Duodenal mucosa (tissue), 2 donors: ENCODE results near the gene SAMD14.
A peak's percentile ranks its signal among the peaks of the same experiment; 100 is the strongest.

Experiments
- H3K27ac ChIP-seq: one replicate; pipeline ENCODE4 v1.7.0; 2013; ENCODE audit warnings: low read depth, low read length
- H3K27me3 ChIP-seq, 2 donors: one replicate each; pipeline ENCODE4 v1.7.0; 2013; ENCODE audit warnings: low read length in 2 of 2, control low read depth in 1 of 2; ENCODE audit not compliant: insufficient read depth in 2 of 2, control insufficient read depth in 1 of 2
- H3K36me3 ChIP-seq, 2 donors: one replicate each; pipeline ENCODE4 v1.7.0; 2013; ENCODE audit warnings: low read length in 2 of 2, control low read depth in 1 of 2; ENCODE audit not compliant: insufficient read depth in 2 of 2, control insufficient read depth in 1 of 2
- H3K4me1 ChIP-seq, 2 donors: one replicate each; pipeline ENCODE4 v1.7.0; 2013; ENCODE audit warnings: low read length in 2 of 2, control low read depth in 1 of 2; ENCODE audit not compliant: insufficient read depth in 2 of 2, control insufficient read depth in 1 of 2
- H3K4me3 ChIP-seq, 2 donors: one replicate each; pipeline ENCODE4 v1.7.0; 2013; ENCODE audit warnings: low read length in 2 of 2, low read depth in 1 of 2
- H3K9ac ChIP-seq, 2 donors: one replicate each; pipeline ENCODE4 v1.7.0; 2013; ENCODE audit warnings: low read length in 2 of 2, low read depth in 1 of 2
- H3K9me3 ChIP-seq, 2 donors: one replicate each; pipeline ENCODE4 v1.7.0; 2013; ENCODE audit warnings: low read length in 2 of 2, control low read depth in 1 of 2; ENCODE audit not compliant: control insufficient read depth in 1 of 2

Gene SAMD14

DNA sequence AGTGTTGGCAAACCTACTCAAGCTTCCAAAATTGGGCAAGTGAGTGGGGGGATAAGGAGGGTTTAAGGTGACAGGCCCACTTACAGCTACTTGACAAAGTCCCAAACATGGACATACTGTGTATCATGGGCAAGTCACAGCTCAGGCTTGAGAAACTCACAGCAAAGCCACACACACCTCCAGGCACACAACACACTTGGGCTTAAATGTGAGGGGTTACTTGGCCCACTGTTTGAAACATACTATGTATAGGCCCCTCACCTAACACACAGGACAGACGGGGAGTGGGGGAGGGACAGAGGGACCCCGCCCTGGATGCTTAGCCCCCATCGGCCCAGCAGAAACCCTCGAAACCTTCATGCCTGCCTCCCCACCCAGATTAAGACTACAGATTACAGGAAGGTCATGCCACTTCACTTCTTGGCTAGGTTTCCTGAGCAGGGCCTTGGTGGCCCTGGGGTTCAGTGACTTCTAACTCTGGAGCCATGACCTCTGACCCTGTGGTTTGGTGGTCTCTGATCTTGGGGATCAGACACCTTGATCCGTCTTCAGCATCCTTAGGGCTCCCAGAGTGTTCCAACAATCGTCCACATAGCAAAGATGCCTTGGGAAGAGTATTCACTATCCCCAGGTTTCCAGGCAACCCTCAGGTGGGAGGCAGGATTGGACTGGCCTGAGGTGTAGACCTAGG, 2.3 kb upstream of the SAMD14 start:
- Histone ChIP-seq H3K9me3 (no peaks in the 10 kb centered on the region), H3K27ac (no peak overlapping the region)

DNA sequence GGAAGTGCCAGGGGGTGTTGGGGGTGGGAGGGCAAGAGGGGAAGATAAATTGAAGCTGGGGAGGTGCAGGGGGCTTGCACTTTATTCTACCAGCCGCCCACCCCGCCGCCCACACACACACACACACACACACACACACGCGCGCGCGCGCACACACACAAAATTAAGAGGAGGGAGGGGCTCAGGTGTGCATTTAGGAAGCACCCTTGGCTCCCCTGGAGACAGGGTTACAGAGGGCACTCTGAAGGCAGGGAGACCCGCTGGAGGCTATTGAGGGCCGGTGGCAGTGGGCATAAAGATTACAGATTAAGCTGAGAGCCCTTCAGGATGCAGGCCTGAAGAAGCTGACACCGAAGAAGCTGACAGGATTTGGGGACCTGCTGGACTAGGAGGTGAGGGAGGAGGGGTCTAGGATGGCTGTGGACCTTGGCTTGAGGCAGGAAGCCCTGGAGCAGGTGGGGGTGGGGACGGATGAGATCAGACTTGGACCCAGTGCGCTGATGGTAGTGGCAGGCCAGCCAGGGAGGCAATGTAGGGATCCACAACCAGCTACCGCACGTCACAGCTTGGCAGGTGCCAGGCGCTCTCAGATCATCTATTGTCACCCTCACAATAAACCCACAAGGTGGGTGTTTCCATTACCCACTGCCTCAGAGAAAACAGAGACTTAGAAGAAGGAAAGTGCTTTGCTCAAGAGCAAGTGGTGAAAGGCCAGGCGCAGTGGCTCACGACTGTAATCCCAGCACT, 772 bp upstream of the SAMD14 start:
- Histone ChIP-seq H3K4me3 (no peak overlapping the region), H3K27me3 (peaks cover 0 to 8% of the 10 kb centered on the region in 2 donors), H3K9me3 (no peaks in the 10 kb centered on the region), H3K4me1 (peaks cover 5 to 16% of the 10 kb centered on the region in 2 donors), H3K27ac (no peak overlapping the region), H3K36me3 (peaks cover 5 to 9% of the 10 kb centered on the region in 2 donors), H3K9ac (no peak overlapping the region)

More for the DNA sequence above, 2.3 kb upstream of the SAMD14 start:
- H3K27me3 ChIP-seq: peaks cover 0 to 8% of the 10 kb centered on the region in 2 donors
- no peak overlapping the region for H3K9ac ChIP-seq
- peaks cover 5 to 16% of the 10 kb centered on the region in 2 donors for H3K4me1 ChIP-seq
- no peak overlapping the region for H3K4me3 ChIP-seq
- peaks cover 9 to 24% of the 10 kb centered on the region in 2 donors for H3K36me3 ChIP-seq

DNA sequence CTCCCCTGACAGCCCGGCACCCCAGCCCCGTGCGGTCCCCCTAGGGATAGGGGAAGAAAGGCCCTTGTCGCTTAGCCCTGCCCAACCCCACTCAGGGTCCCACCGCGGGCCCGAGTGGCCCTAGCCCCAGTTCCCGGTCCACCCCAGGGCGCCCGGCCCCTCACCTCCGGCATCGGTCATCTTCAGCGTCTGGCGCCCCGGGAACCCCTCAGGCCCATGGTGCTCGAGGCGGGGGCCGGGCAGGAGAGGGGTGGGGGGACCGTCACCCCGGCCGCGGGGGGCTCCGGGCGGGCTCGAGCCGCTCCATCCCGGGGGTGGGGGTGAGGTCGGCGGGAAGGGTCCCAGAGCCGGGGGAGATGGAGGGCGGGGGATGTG, 620 bp downstream of the SAMD14 start:
- Histone ChIP-seq H3K4me1 (peaks cover 5 to 16% of the 10 kb centered on the region in 2 donors), H3K27ac (no peak overlapping the region), H3K9me3 (no peaks in the 10 kb centered on the region), H3K27me3 (peaks cover 0 to 8% of the 10 kb centered on the region in 2 donors), H3K4me3 (peak overlapping the region; percentile 22 to 36), H3K9ac (no peak overlapping the region), H3K36me3 (no peaks in the 10 kb centered on the region)

DNA sequence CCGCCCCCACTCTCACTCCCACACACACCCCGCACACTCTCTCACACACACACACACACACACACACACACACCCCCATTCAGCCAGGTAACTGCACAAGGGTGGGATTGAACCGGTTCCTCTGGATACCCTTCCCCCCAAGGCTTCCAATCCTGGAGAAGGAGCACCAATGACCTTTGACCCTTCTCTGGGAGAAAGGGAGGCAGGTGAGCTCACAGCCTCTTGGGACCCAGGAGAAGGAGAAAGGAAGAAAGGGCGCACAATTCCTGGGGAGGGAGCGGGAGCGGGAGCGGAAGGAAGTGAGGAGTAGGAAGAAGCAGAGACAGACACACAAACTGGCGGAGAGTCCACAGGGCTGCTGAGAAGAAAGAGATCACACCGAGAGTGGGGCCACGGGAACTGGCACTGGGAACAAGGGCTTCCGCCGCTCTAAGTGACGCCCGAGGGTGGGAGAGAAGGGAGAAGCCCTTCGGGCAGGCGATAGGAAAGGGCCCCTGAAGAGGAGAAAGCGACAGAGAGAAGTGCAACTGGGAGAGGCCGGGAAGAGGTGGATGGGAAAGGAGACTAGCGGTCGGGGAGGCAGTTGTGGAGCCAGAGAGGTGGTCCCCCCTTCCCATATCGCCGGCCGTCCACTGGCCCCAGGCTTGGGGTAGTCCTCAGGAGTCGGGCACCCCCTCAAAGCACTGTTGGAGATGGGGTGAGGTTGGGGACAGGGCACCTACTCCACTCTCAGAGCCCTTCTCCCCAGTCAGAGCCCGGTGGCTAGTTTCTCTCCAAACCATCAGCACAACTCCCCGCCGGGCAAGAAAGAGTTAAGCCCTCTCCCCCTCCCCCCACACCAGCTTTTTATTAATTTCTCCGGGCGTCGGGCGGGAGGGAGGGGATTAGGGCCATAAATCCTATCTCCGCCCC, 1.3 kb downstream of the SAMD14 start:
- H3K4me1 ChIP-seq: peaks cover 9 to 22% of the 10 kb centered on the region in 2 donors
- peak overlapping the region; percentile 24 to 35 for H3K9ac ChIP-seq
- H3K9me3 ChIP-seq: no peaks in the 10 kb centered on the region
- H3K27ac ChIP-seq: no peak overlapping the region
- H3K36me3 ChIP-seq: no peaks in the 10 kb centered on the region
- peak overlapping the region; percentile 40 to 60 for H3K4me3 ChIP-seq
- H3K27me3 ChIP-seq: peaks cover 0 to 8% of the 10 kb centered on the region in 2 donors

DNA sequence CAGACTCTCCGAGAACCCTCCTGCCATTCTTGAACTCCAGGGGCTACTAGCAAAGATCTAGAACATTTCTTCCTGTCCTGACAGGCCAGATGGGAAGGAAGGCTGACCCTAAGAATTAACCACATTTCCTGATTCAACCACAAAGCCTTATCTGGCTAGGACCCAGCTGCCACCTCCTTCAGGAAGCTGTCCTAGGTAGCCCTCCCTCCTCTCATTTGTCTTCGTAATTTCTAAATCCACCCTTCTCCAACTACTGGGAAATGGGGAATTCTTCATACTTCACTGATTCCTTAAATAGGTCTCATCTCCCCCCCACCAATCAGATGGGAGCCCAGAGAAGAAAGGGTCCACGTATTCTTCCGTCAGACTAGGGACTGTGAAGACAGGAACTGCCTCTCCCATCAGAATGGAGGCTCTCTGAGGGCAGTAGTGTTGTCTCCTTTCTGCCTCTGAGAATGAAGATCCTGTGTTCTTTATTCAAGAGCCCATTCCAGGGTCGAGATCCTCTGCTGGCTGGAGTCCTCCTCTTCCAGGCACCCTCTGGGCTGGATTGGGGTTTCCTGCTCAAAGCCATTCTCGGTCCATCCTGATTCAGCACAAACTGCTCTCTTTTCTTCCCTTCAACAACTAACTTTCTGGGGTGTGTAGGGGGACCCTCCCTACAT, 2.1 kb downstream of the SAMD14 start:
- H3K9me3 ChIP-seq: no peaks in the 10 kb centered on the region
- peaks cover 0 to 8% of the 10 kb centered on the region in 2 donors for H3K27me3 ChIP-seq
- H3K27ac ChIP-seq: no peak overlapping the region
- peak overlapping the region in 1 of 2 donors; percentile 0 for H3K9ac ChIP-seq
- H3K36me3 ChIP-seq: no peaks in the 10 kb centered on the region
- peaks cover 13 to 27% of the 10 kb centered on the region in 2 donors for H3K4me1 ChIP-seq
- H3K4me3 ChIP-seq: no peak overlapping the region

DNA sequence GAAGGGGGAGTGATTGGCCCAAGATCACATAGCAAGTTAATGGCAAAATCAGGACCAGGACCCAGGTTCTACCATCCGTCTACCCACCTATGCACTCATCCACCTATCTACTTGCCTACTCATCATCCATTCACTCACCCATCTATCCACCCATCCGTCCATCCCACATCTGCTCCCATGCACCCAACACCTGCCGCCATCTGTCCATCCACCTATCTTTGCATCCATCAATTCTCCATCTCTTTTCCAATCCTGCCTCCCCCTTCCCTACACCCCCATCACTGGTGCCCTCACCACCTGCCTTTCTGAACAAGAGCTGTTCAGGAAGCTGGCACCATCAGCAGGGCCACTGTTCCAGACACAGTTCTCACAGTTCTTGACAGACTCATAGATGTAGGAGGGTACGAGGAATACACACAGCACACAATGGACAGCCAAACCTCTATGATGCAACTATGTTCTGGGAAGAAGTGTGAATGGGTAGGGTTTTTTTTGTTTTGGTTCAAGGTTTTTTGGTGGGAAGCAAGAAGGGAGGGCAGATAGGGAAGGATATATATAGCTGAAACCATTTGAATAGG, 4.5 kb downstream of the SAMD14 start:
- no peak overlapping the region for H3K27ac ChIP-seq
- H3K9ac ChIP-seq: no peak overlapping the region

DNA sequence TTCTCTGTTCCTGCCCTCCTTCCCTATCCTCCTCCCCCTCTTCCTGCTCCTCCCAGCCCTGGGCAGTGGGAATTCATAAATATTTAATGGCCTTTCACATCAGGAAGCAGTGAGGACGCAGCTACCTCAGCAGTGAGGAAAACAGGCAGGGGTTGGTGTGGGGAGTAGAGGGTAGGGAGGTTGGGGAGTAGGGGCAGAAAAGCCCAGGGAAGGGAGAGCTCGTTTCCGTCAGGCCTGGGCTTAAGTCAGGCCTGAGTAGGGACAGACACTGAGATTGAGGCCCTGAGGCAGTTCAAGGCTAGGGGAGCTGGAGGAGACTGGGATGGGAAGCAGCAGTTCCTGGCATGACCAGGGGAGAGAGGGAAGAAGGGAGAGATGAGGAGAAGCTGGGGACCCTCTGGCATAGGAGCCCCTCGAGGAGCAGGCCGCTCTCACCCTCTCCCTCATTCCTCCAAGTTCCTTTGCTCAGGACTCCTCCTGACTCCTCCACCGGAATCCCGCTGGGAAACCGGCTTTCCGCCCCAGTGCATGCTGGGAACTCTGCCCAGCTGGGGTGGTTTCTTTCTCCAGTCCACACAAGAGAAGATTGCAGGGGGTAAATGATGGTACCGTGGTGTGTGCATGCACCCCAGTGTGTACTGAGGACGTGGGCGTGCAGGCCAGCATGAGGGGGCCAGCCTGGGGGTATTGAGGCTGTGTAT, 6.2 kb downstream of the SAMD14 start:
- Histone ChIP-seq H3K27me3 (peaks cover 0 to 7% of the 10 kb centered on the region in 2 donors), H3K4me3 (no peak overlapping the region), H3K9me3 (no peaks in the 10 kb centered on the region), H3K36me3 (no peaks in the 10 kb centered on the region), H3K27ac (peak overlapping the region; percentile 26), H3K9ac (no peak overlapping the region), H3K4me1 (peaks cover 13 to 24% of the 10 kb centered on the region in 2 donors)

More for the DNA sequence above, 4.5 kb downstream of the SAMD14 start:
- H3K36me3 ChIP-seq: no peaks in the 10 kb centered on the region
- H3K4me1 ChIP-seq: peaks cover 13 to 27% of the 10 kb centered on the region in 2 donors
- no peak overlapping the region for H3K4me3 ChIP-seq
- H3K27me3 ChIP-seq: peaks cover 0 to 4% of the 10 kb centered on the region in 2 donors
- no peaks in the 10 kb centered on the region for H3K9me3 ChIP-seq

DNA sequence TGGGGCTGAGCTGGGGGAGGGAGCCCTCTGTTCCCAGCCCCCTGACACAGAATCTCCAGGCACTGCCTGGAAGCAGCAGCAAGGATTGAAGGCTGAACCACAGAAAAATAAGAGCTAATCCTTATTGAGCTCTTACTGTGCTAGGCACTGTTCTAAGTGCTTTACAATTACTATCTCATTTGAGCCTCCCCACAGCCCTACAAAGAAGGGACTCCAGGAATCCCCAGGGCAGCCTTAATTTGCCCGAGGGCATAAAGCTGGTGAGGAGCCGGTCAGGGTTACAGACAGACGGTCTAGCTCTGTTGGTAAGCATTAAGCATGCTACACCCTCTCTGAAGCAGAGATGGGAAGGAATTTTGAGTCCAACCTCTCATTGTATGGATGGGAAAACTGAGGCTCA, 7.0 kb downstream of the SAMD14 start:
- Histone ChIP-seq H3K4me3 (no peak overlapping the region), H3K36me3 (no peaks in the 10 kb centered on the region), H3K9me3 (no peaks in the 10 kb centered on the region), H3K27ac (no peak overlapping the region), H3K4me1 (peaks cover 8 to 16% of the 10 kb centered on the region in 2 donors), H3K27me3 (peaks cover 0 to 3% of the 10 kb centered on the region in 2 donors), H3K9ac (no peak overlapping the region)
